GM12878 (cell line): ENCODE data around the gene GOLPH3. TPM values are rescaled to one million over a fixed set of nuclear protein-coding genes. Genes with fewer than 3 reads are reported as not detected.

Experiments used
- ATAC-seq: fragments of 200-7000 bp; cut with Tn5 transposase; 3 replicates; pipeline ENCODE4 v1.9.1; 2020; ENCODE audit warnings: mild to moderate bottlenecking, moderate library complexity
- BruUV-seq: library from RNA; stranded (reverse); fragments of 400-500 nt; replicated peaks from 2 replicates; lab custom pipeline; 2021; lab: Mats Ljungman, UMichigan
- CTCF ChIA-PET: fragments of 300-600 bp; sonication (Branson Sonifier 250); formaldehyde crosslinking; extraction: SDS; loops from one replicate; lab custom pipeline; 2021; ENCODE audit warnings: inconsistent platforms; lab: Yijun Ruan, JAX
- POLR2A ChIA-PET: fragments of 350-600 bp; formaldehyde crosslinking; extraction: SDS; loops from one replicate; lab custom pipeline; 2021; ENCODE audit warnings: inconsistent platforms; lab: Charles Lee
- RAD21 ChIA-PET: fragments of 300-600 bp; sonication (Branson Sonifier 250); formaldehyde crosslinking; loops from one replicate; lab custom pipeline; 2023; ENCODE audit warnings: antibody characterized with exemption; ENCODE audit not compliant: unreplicated experiment; lab: Charles Lee
- SMC1A ChIA-PET: fragments of 300-600 bp; sonication (Branson Sonifier 250); formaldehyde crosslinking; loops from one replicate; lab custom pipeline; 2023; ENCODE audit not compliant: unreplicated experiment, uncharacterized antibody; lab: Charles Lee
- DNase-seq: peaks from one replicate; pipeline ENCODE4 v3.0.0-alpha.2; 2011; ENCODE audit warnings: low read depth, low spot score
- FAIRE-seq: peaks from 3 replicates; lab custom pipeline; 2011; peaks lifted over from hg19 to GRCh38; lab: Jason Lieb, UNC
- H2AFZ ChIP-seq: 2 replicates; pipeline ENCODE4 v1.6.0; 2011; ENCODE audit warnings: low read depth, low read length, control low read depth; ENCODE audit not compliant: control insufficient read depth
- H3K27ac ChIP-seq: 2 replicates; pipeline ENCODE4 v1.5.1; 2011; ENCODE audit warnings: control low read depth; ENCODE audit not compliant: control insufficient read depth, insufficient read depth
- H3K27me3 ChIP-seq, 2 experiments: replicated peaks in 1 of 2; 2 replicates each; pipeline versions ENCODE4 v1.6.0 to v1.6.1; 2011; ENCODE audit warnings: low read length in 1 of 2; ENCODE audit not compliant: control insufficient read depth in 2 of 2, insufficient read depth in 2 of 2
- H3K36me3 ChIP-seq, 2 experiments: 2 replicates each; pipeline ENCODE4 v1.5.1; 2011; ENCODE audit warnings: low read length in 1 of 2; ENCODE audit not compliant: control insufficient read depth in 2 of 2, insufficient read depth in 2 of 2
- H3K4me1 ChIP-seq: 2 replicates; pipeline ENCODE4 v1.6.1; 2011; ENCODE audit warnings: mild to moderate bottlenecking, low read length, moderate library complexity, mixed read lengths; ENCODE audit not compliant: control insufficient read depth, insufficient read depth
- H3K4me2 ChIP-seq: 2 replicates; pipeline ENCODE4 v1.6.0; 2011; ENCODE audit warnings: control low read depth; ENCODE audit not compliant: control insufficient read depth, insufficient read depth
- H3K4me3 ChIP-seq: fragments of 200-600 bp; sonication (generic); 2 replicates; pipeline ENCODE4 v1.5.1; 2016
- H3K79me2 ChIP-seq: 2 replicates; pipeline ENCODE4 v1.6.0; 2011; ENCODE audit warnings: low read length; ENCODE audit not compliant: control insufficient read depth, insufficient read depth
- H3K9ac ChIP-seq: 2 replicates; pipeline ENCODE4 v1.8.0; 2011; ENCODE audit warnings: low read length, control low read depth, mixed read lengths; ENCODE audit not compliant: control insufficient read depth, insufficient read depth
- H3K9me3 ChIP-seq: replicated peaks from 3 replicates; pipeline ENCODE4 v1.5.1; 2011; ENCODE audit warnings: mild to moderate bottlenecking, low read length; ENCODE audit not compliant: control insufficient read depth, insufficient read depth
- H4K20me1 ChIP-seq: 2 replicates; pipeline ENCODE4 v1.6.0; 2011; ENCODE audit not compliant: control insufficient read depth, insufficient read depth
- BACH1 ChIP-seq: fragments of 450-650 bp; IDR thresholded peaks from 2 replicates; pipeline ENCODE4 v1.6.1; 2017; ENCODE audit warnings: mild to moderate bottlenecking, borderline replicate concordance
- CHD2 ChIP-seq: IDR thresholded peaks from 2 replicates; pipeline ENCODE4 v1.6.1; 2011; ENCODE audit warnings: low read depth, low read length, improper control_type of control experiment, borderline replicate concordance
- CHD4 ChIP-seq: fragments of 200-600 bp; sonication (generic); IDR thresholded peaks from 2 replicates; pipeline ENCODE4 v1.6.1; 2016; ENCODE audit warnings: mild to moderate bottlenecking
- CREB1 ChIP-seq: IDR thresholded peaks from 2 replicates; pipeline ENCODE4 v1.6.1; 2012; ENCODE audit warnings: low read depth, mild to moderate bottlenecking, inconsistent platforms
- ETV6 ChIP-seq, 2 experiments: fragments of 450-650 bp in 1 of 2; IDR thresholded peaks in 1 of 2; conservative IDR thresholded peaks in 1 of 2; 2 replicates each; pipeline ENCODE4 v1.6.1; 2014; ENCODE audit warnings: antibody characterized with exemption in 1 of 2, borderline replicate concordance in 1 of 2, low read depth in 1 of 2, mild to moderate bottlenecking in 1 of 2, moderate library complexity in 1 of 2
- JUNB ChIP-seq: IDR thresholded peaks from 2 replicates; pipeline ENCODE4 v1.6.1; 2016; ENCODE audit warnings: antibody characterized with exemption, mild to moderate bottlenecking
- MXI1 ChIP-seq: fragments of 150-350 bp; IDR thresholded peaks from 2 replicates; pipeline ENCODE4 v1.6.1; 2011; ENCODE audit warnings: low read depth, mild to moderate bottlenecking, inconsistent platforms, low read length, improper control_type of control experiment
- NFXL1 ChIP-seq: fragments of 450-650 bp; IDR thresholded peaks from 2 replicates; pipeline ENCODE4 v1.6.1; 2017; ENCODE audit warnings: antibody characterized with exemption, mild to moderate bottlenecking, borderline replicate concordance
- ZBED1 ChIP-seq: IDR thresholded peaks from 2 replicates; pipeline ENCODE4 v1.6.1; 2016; ENCODE audit warnings: borderline replicate concordance
- ZZZ3 ChIP-seq: IDR thresholded peaks from 2 replicates; pipeline ENCODE4 v1.6.1; 2011; ENCODE audit warnings: low read depth; ENCODE audit not compliant: control insufficient read depth, insufficient read length
- WGBS: methylation state at CpG from one replicate; pipeline ENCODE4 v1.1.6; 2016; ENCODE audit warnings: low lambda C conversion rate; ENCODE audit not compliant: insufficient replicate concordance, insufficient coverage; ENCODE audit errors: missing lambda C conversion rate; 5-methylcytosine and 5-hydroxymethylcytosine counted together
- in situ Hi-C: fragments of 300-500 bp; cut with MboI; formaldehyde crosslinking; loops from 9 replicates; pipeline ENCODE4 v1.14.3; 2018; ENCODE audit warnings: mixed read lengths
- intact Hi-C: fragments of 100-400 bp; cut with micrococcal nuclease; formaldehyde crosslinking; loops from one replicate; pipeline ENCODE4 v1.14.2; 2022; ENCODE audit not compliant: unreplicated experiment
- polyA plus RNA-seq, 11 experiments: library from polyadenylated mRNA; depleted of rRNA in 4 of 11; unstranded in 6 of 11; stranded (reverse) in 5 of 11; fragments of >200 nt; fragmentation: Nextera tagmentation in 4 of 11; fragmentation: Illumina TruSeq in 1 of 11; extraction: Ambion mirVana in 4 of 11; extraction: Trizol in 1 of 11; gene quantifications; 1 replicate in 1 of 11; 2 replicates in 10 of 11; pipeline versions ENCODE4 v1.2.1 to v1.2.3, GENCODE V29; 2011 to 2016; ENCODE audit warnings: inconsistent platforms in 2 of 11, missing spikeins in 2 of 11, low read depth in 1 of 11
- total RNA-seq, 4 experiments: library from RNA; depleted of rRNA in 3 of 4; stranded (reverse); fragments of >200 nt in 3 of 4; fragmentation: Illumina TruSeq in 1 of 4; extraction: Trizol in 1 of 4; gene quantifications; 2 replicates each; pipeline versions ENCODE4 v1.2.1 to v1.2.3, GENCODE V29; 2013 to 2021
- TF ChIP-seq, protein P1 (sequence below): fragments of 450-650 bp; IDR thresholded peaks from 2 replicates; pipeline ENCODE4 v1.6.1; 2017; ENCODE audit warnings: low read depth, mild to moderate bottlenecking, moderate library complexity
- TF ChIP-seq, protein P2 (sequence below): fragments of 450-650 bp; IDR thresholded peaks from 2 replicates; pipeline ENCODE4 v1.6.1; 2017; ENCODE audit warnings: antibody characterized with exemption, mild to moderate bottlenecking, moderate library complexity
- TF ChIP-seq, protein P3 (sequence below): fragments of 450-650 bp; IDR thresholded peaks from 2 replicates; pipeline ENCODE4 v1.6.1; 2017; ENCODE audit warnings: mild to moderate bottlenecking
- TF ChIP-seq, protein P4 (sequence below): IDR thresholded peaks from 2 replicates; pipeline ENCODE4 v1.6.1; 2012; ENCODE audit warnings: low read depth, low read length, improper control_type of control experiment
- TF ChIP-seq, protein P5 (sequence below): IDR thresholded peaks from 2 replicates; pipeline ENCODE4 v1.6.1; 2011; ENCODE audit warnings: borderline replicate concordance, low read depth, mild to moderate bottlenecking, moderate library complexity, low read length; ENCODE audit not compliant: insufficient read depth, poor library complexity, severe bottlenecking

Gene GOLPH3
- total and polyA plus RNA-seq, 10 of the 15 experiments (the other 5 are each of a cell fraction or from before 2014, with no cell fraction given), result 14.0 to 79.7 (median 43.2) TPM

DNA sequence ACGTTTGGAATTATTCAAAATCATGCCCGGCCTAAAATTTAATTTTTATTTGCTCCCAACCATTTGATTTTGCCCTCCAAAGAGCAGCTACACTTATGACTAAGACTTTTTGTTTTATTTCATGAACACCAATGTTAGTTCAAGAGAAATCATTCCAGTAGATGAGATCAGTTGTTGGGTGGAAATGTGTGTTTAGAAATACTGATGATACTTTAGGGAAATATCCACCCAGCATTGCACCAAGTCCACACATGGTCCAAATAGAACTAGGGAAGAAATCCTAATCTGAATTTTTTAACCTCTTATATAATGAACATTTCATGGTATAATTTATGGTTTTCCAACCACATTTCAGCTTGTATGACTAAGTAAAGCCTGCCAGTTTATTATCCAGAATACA lies 28.3 kb upstream of the GOLPH3 start:
- RAD21 ChIA-PET, result no interaction called here
- no peak for TF ChIP-seq NFXL1
- TF ChIP-seq, protein P1, sequence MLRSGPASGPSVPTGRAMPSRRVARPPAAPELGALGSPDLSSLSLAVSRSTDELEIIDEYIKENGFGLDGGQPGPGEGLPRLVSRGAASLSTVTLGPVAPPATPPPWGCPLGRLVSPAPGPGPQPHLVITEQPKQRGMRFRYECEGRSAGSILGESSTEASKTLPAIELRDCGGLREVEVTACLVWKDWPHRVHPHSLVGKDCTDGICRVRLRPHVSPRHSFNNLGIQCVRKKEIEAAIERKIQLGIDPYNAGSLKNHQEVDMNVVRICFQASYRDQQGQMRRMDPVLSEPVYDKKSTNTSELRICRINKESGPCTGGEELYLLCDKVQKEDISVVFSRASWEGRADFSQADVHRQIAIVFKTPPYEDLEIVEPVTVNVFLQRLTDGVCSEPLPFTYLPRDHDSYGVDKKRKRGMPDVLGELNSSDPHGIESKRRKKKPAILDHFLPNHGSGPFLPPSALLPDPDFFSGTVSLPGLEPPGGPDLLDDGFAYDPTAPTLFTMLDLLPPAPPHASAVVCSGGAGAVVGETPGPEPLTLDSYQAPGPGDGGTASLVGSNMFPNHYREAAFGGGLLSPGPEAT, result no peak
- TF ChIP-seq ZBED1, result no peak
- no peak for TF ChIP-seq CHD4
- TF ChIP-seq JUNB, result no peak
- TF ChIP-seq, protein P2, sequence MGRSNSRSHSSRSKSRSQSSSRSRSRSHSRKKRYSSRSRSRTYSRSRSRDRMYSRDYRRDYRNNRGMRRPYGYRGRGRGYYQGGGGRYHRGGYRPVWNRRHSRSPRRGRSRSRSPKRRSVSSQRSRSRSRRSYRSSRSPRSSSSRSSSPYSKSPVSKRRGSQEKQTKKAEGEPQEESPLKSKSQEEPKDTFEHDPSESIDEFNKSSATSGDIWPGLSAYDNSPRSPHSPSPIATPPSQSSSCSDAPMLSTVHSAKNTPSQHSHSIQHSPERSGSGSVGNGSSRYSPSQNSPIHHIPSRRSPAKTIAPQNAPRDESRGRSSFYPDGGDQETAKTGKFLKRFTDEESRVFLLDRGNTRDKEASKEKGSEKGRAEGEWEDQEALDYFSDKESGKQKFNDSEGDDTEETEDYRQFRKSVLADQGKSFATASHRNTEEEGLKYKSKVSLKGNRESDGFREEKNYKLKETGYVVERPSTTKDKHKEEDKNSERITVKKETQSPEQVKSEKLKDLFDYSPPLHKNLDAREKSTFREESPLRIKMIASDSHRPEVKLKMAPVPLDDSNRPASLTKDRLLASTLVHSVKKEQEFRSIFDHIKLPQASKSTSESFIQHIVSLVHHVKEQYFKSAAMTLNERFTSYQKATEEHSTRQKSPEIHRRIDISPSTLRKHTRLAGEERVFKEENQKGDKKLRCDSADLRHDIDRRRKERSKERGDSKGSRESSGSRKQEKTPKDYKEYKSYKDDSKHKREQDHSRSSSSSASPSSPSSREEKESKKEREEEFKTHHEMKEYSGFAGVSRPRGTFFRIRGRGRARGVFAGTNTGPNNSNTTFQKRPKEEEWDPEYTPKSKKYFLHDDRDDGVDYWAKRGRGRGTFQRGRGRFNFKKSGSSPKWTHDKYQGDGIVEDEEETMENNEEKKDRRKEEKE, result no peak
- no peak for TF ChIP-seq BACH1
- TF ChIP-seq ETV6 (conservative IDR thresholded peaks at IDR 0.05 in 1 of 2, IDR thresholded peaks at IDR 0.05 in 1 of 2; ENCODE audit: borderline replicate concordance in 1 of 2, low read depth in 1 of 2), result no peak
- TF ChIP-seq, protein P3, sequence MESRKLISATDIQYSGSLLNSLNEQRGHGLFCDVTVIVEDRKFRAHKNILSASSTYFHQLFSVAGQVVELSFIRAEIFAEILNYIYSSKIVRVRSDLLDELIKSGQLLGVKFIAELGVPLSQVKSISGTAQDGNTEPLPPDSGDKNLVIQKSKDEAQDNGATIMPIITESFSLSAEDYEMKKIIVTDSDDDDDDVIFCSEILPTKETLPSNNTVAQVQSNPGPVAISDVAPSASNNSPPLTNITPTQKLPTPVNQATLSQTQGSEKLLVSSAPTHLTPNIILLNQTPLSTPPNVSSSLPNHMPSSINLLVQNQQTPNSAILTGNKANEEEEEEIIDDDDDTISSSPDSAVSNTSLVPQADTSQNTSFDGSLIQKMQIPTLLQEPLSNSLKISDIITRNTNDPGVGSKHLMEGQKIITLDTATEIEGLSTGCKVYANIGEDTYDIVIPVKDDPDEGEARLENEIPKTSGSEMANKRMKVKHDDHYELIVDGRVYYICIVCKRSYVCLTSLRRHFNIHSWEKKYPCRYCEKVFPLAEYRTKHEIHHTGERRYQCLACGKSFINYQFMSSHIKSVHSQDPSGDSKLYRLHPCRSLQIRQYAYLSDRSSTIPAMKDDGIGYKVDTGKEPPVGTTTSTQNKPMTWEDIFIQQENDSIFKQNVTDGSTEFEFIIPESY, result no peak
- TF ChIP-seq CREB1, result no peak
- TF ChIP-seq, protein P4, sequence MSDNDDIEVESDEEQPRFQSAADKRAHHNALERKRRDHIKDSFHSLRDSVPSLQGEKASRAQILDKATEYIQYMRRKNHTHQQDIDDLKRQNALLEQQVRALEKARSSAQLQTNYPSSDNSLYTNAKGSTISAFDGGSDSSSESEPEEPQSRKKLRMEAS, result no peak
- TF ChIP-seq, protein P5, sequence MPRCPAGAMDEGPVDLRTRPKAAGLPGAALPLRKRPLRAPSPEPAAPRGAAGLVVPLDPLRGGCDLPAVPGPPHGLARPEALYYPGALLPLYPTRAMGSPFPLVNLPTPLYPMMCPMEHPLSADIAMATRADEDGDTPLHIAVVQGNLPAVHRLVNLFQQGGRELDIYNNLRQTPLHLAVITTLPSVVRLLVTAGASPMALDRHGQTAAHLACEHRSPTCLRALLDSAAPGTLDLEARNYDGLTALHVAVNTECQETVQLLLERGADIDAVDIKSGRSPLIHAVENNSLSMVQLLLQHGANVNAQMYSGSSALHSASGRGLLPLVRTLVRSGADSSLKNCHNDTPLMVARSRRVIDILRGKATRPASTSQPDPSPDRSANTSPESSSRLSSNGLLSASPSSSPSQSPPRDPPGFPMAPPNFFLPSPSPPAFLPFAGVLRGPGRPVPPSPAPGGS, result no peak
- TF ChIP-seq MXI1, result no peak
- TF ChIP-seq ZZZ3, result no peak
- TF ChIP-seq CHD2, result no peak

More for the DNA sequence above, 28.3 kb upstream of the GOLPH3 start:
- CTCF ChIA-PET, result no interaction called here
- Histone ChIP-seq H3K79me2 (no peaks in the 10 kb centered on the region), H3K4me1 (peaks cover 4% of the 10 kb centered on the region), H4K20me1 (no peaks in the 10 kb centered on the region), H3K4me3 (no peak overlapping the region), H3K4me2 (no peak overlapping the region), H3K9me3 (no peaks in the 10 kb centered on the region), H3K27me3 (no peaks in the 10 kb centered on the region), H3K36me3 (no peaks in the 10 kb centered on the region), H3K9ac (no peak overlapping the region), H2AFZ (no peak overlapping the region), H3K27ac (no peak overlapping the region)
- no TSS peak for BruUV-seq
- 51% methylated on average over 2 of the region's 2 CpGs for WGBS
- POLR2A ChIA-PET, result interaction anchor here (0.5 kb wide), 1 partner anchor 647 kb away, joined by 5 read pairs; no protein-coding TSS in a partner anchor
- no peak for FAIRE-seq
- no peak for DNase-seq
- in situ Hi-C loops (no loop called here), intact Hi-C loops (no loop called here)
- no peak for ATAC-seq
- SMC1A ChIA-PET, result no interaction called here
